ENCODE measurements around the gene ARAP1. TPM values are rescaled to one million over a fixed set of nuclear protein-coding genes. Genes with fewer than 3 reads are reported as not detected.

ARAP1 gene
- polyA plus RNA-seq, 1 donor from 2014 or later: 20.7 TPM

DNA sequence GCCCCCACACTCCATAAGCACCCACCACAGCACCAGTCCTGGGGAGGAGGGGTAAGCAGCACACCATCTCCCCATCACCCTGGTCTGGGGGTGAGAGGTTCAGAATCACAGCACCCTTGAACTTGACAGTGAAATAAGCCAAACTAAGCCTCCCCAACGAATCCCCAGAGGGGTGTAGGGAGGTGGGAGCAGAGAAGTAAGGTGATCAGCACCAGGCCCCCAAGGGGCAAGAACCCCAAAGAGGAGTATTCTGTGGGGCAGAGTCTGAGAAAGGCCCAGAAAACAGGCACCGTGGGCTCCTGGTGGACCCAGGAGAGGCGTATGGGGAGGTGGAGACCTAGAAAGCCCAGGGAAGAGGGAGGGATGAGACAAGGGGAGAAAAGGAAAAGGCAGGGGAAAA lies 30.9 kb downstream of the ARAP1 start:
- no peaks in the 10 kb centered on the region for H3K27me3 Mint-ChIP-seq
- H3K4me1 Mint-ChIP-seq: peaks cover 30 to 64% (median 55%) of the 10 kb centered on the region in 3 donors
- H3K36me3 Mint-ChIP-seq: peaks cover 2% of the 10 kb centered on the region
- H3K9me3 Mint-ChIP-seq: no peaks in the 10 kb centered on the region
- H3K4me3 Mint-ChIP-seq: peak overlapping the region; percentile 79 to 99 (median 92)
- peak overlapping the region; percentile 96 to 99 (median 98) for H3K27ac Mint-ChIP-seq

DNA sequence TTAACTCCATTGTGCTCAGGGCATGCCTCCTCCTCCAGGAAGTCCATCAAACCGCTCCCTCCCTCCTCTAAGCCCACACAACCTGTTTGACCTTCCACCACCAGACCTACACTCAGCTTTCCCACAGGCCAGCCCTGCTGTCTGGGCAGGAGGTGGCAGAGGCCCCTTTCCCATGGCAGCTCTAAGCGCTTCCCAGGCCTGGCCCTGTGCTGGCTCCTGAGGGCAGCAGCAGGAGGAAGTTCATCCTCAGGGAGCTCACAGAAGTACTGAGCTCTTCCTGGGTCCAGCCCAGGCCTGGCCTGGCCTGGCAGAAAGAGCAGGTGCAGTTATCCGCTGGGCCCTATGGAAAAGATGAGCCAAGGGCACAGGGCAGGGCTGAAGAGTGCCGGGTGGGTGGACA lies 31.4 kb downstream of the ARAP1 start:
- peaks cover 30 to 64% (median 55%) of the 10 kb centered on the region in 3 donors for H3K4me1 Mint-ChIP-seq
- H3K27me3 Mint-ChIP-seq: no peaks in the 10 kb centered on the region
- H3K4me3 Mint-ChIP-seq: peak overlapping the region; percentile 79 to 99 (median 92)
- peaks cover 2% of the 10 kb centered on the region for H3K36me3 Mint-ChIP-seq
- peak overlapping the region; percentile 87 to 98 (median 96) for H3K27ac Mint-ChIP-seq
- H3K9me3 Mint-ChIP-seq: no peaks in the 10 kb centered on the region

DNA sequence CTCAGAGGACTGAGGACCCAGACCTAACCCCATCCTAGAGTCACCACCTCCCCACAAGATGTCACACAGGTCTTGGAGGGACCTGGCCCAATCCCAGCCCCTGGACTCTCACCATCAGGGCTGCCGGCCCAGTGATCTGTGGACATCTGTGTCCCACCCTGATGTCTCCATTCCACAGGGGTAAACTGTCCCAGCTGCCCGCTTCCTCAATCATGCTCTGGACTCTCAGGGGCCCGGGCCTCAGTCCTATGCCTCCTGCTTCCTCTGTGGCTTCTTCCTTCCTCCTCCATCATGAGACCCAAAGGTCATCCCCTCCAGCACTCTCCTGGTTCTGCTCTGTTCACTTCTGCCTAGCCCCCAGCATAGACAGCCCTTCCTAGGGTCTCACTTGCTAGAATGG lies 32.2 kb downstream of the ARAP1 start:
- no peaks in the 10 kb centered on the region for H3K27me3 Mint-ChIP-seq
- H3K9me3 Mint-ChIP-seq: no peaks in the 10 kb centered on the region
- peaks cover 26 to 56% (median 51%) of the 10 kb centered on the region in 3 donors for H3K4me1 Mint-ChIP-seq
- H3K36me3 Mint-ChIP-seq: no peaks in the 10 kb centered on the region
- H3K4me3 Mint-ChIP-seq: peak overlapping the region; percentile 53 to 94 (median 76)
- H3K27ac Mint-ChIP-seq: peak overlapping the region; percentile 87 to 96 (median 92)

DNA sequence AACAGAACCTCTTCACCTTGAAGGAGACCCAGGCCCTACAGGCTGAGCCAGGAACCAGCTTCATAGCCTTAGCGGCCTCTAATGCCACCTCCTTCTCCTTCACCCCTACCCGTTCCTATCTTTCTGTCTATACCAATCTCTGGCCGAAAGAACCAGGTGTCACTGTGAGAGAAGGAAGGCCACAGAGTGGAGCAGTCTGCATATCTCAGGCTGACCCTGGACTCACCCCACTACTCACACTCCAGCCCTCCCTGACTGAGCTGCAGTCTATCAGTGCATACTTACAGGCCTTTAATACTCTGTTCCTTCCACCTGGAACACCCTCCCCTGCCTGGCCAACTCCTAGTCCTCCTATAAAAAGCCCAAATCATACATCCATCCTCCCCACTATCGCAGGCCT lies 32.7 kb downstream of the ARAP1 start:
- H3K27ac Mint-ChIP-seq: peak overlapping the region in 2 of 3 donors; percentile 92 to 96
- H3K36me3 Mint-ChIP-seq: no peaks in the 10 kb centered on the region
- no peaks in the 10 kb centered on the region for H3K27me3 Mint-ChIP-seq
- H3K4me3 Mint-ChIP-seq: peak overlapping the region; percentile 53 to 94 (median 66)
- peaks cover 24 to 55% (median 53%) of the 10 kb centered on the region in 3 donors for H3K4me1 Mint-ChIP-seq
- no peaks in the 10 kb centered on the region for H3K9me3 Mint-ChIP-seq

DNA sequence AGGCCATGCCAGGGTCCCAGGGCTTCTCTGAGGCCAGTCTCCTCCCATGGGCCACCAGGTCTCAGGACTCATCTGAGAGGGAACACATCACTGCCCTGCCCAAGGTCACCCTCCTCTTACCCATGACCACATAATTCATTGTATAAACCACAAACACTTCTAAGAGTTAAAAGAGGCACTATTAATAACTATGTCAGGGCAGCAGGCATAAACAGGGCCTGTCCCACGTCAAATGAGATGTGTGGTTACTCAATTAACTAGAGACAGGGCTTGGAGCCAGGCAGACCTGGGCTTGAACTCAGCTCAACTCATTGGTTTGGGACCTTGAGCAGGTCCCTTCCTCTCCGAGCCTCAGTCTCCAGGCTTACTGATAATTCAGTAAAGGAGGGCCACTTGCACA lies 33.1 kb downstream of the ARAP1 start:
- H3K9me3 Mint-ChIP-seq: no peaks in the 10 kb centered on the region
- peaks cover 24 to 56% (median 54%) of the 10 kb centered on the region in 3 donors for H3K4me1 Mint-ChIP-seq
- H3K36me3 Mint-ChIP-seq: no peaks in the 10 kb centered on the region
- peak overlapping the region in 3 of 4 donors; percentile 41 to 94 (median 61) for H3K4me3 Mint-ChIP-seq
- no peaks in the 10 kb centered on the region for H3K27me3 Mint-ChIP-seq
- H3K27ac Mint-ChIP-seq: peak overlapping the region; percentile 59 to 96 (median 92)

DNA sequence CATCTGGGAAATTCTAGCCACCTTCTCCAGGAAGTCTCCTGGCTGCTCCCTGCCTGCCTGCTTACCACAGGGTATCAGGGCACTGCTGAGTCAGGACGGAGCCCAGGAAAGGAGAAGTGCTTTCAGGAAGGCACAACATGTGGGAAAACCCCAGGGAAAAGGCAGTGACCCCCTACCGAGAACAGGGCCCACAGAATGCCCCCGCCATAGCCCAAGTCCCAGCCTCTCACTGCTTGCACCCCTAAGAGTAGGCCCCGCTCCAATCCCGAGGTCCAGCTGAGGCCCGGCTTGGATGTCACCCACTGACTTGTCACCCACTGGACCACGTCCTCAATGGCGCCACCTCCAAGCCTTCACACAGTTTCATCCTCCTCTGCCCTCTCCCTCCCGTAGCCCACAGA lies 34.1 kb downstream of the ARAP1 start:
- Mint-ChIP-seq H3K4me3 (no peak overlapping the region), H3K4me1 (peaks cover 19 to 51% (median 47%) of the 10 kb centered on the region in 3 donors), H3K27me3 (no peaks in the 10 kb centered on the region)

DNA sequence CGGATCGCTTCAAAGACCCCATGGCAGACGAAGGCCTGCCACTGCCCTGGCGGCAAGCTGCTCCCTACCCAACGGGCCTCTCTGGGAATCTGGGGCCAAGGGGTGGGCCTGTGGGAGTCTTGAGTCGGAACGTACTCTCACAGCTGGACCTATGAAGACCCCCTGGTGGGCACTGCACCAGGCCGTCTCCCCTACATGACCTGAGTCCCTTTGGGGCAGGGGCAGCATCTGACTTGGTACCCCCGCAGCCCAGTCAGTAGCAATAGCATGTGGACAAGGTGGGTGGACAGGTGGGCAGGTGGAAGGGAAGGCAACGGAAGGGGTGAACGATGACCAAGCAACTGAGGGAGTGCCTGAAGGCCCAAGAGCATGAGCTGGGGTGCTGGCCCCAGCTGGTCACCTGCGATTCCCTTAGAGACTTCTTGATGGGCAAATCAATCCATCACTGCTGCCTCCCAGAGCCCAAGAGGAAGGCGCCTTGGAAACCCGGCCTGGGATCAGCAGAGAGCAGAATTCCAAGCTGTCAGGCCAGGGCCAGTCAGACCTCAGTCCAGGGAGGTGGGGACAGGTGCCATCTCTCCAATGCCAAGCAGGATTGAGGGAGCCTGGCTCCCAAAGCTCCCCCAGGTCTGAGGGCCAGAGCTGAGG lies 35.3 kb downstream of the ARAP1 start:
- H3K27ac Mint-ChIP-seq: no peak overlapping the region

More for the DNA sequence above, 34.1 kb downstream of the ARAP1 start:
- Mint-ChIP-seq H3K36me3 (no peaks in the 10 kb centered on the region), H3K27ac (peak overlapping the region in 1 of 3 donors; percentile 96), H3K9me3 (no peaks in the 10 kb centered on the region)

DNA sequence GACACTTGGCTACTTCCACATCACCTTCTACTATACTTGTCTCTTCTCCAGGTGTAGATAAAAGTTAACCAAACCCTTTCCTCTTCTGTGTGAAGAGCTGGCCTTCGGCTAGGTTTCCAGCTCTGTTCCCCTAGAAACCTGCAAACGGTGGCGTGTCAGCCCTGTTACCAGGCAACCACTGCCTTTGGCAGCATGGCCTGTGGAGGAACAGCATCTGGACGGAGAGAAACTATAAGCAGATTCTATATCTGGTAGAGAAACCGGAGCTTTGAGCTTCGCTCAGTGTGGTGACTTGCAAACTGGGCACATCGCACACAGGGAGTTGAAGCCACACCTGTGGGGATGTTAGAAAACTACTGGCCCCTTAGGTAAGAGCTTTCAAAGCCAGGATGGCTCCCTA lies 35.9 kb downstream of the ARAP1 start:
- no peaks in the 10 kb centered on the region for H3K9me3 Mint-ChIP-seq
- no peaks in the 10 kb centered on the region for H3K27me3 Mint-ChIP-seq
- peaks cover 8 to 43% (median 36%) of the 10 kb centered on the region in 3 donors for H3K4me1 Mint-ChIP-seq
- no peaks in the 10 kb centered on the region for H3K36me3 Mint-ChIP-seq
- H3K27ac Mint-ChIP-seq: no peak overlapping the region
- no peak overlapping the region for H3K4me3 Mint-ChIP-seq

More for the DNA sequence above, 35.3 kb downstream of the ARAP1 start:
- Mint-ChIP-seq H3K9me3 (no peaks in the 10 kb centered on the region), H3K27me3 (no peaks in the 10 kb centered on the region), H3K4me3 (no peak overlapping the region), H3K4me1 (peaks cover 11 to 46% (median 41%) of the 10 kb centered on the region in 3 donors), H3K36me3 (no peaks in the 10 kb centered on the region)

DNA sequence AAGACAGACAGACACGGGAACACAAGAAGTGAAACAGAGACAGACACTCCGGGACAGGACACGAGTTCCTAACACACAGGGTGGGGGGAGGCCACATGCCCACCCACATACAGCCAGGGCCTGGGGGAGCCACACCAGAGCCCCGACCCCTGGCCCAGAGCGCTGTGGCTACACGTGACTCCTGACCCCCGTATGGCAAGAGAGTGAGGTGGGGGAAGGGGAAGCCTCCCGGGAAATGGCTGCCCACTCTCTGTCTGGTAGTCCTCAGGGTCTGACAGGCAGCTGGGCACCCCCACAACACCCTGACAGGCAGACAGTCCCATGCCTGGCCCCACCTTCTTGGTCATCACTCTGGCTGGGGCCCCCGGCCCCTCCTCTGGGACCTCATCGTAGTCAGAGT lies 39.4 kb downstream of the ARAP1 start:
- no peaks in the 10 kb centered on the region for H3K27me3 Mint-ChIP-seq
- H3K36me3 Mint-ChIP-seq: no peaks in the 10 kb centered on the region
- H3K9me3 Mint-ChIP-seq: no peaks in the 10 kb centered on the region
- no peak overlapping the region for H3K4me3 Mint-ChIP-seq
- peaks cover 0 to 14% (median 8%) of the 10 kb centered on the region in 3 donors for H3K4me1 Mint-ChIP-seq
- no peak overlapping the region for H3K27ac Mint-ChIP-seq

DNA sequence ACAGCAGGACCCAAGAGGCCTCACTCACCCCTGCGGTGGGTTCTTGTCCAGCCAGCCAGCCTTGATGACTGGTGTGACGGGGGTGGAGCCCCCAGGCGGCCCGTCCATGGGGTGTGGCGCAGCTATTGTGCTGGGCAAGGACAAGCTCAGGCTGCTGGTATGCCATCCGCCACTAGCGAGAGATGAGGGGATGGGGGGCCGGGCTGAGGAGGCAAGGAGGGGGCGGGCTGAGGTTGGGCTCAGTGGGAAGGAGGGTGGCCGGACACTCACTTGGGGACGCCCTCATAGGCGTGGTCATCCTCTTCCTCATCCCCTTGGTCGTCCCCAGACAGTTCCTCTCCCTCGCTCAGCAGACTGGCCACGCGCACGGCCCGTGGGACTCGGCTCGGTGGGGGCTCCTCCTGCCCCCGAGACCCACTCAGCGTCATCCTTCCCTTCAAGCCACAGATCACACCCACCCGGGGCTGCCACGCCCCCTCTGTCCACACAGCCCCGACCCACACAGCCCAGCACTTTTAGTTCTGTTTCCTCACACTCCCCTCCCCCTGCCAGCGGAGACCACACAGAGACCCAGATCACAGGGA lies 39.9 kb downstream of the ARAP1 start:
- Mint-ChIP-seq H3K4me3 (no peak overlapping the region), H3K27ac (no peak overlapping the region), H3K27me3 (no peaks in the 10 kb centered on the region), H3K36me3 (no peaks in the 10 kb centered on the region), H3K4me1 (peaks cover 0 to 11% (median 5%) of the 10 kb centered on the region in 3 donors), H3K9me3 (no peaks in the 10 kb centered on the region)

DNA sequence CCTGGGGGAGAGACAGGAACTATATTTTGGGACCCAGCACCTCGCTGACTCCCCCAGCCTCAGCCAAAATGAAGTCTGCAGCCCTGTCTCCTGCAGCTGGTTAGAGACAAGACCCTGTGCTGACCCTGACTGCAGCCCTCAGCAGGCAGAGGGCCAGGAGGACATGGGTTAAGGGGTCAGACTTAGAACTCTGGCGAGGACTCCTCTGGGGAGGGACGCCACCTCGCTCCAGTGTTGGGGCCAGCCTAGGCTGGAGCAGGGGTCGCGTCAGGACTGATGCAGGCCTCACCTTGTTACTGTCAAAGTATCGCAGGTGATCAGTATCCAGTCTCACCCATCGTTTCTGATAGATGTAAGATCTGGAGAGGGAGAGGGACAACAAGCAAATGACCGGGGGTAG lies 41.1 kb downstream of the ARAP1 start:
- no peaks in the 10 kb centered on the region for H3K36me3 Mint-ChIP-seq
- no peaks in the 10 kb centered on the region for H3K27me3 Mint-ChIP-seq
- no peaks in the 10 kb centered on the region for H3K9me3 Mint-ChIP-seq
- H3K4me1 Mint-ChIP-seq: peaks cover 0 to 10% (median 1%) of the 10 kb centered on the region in 3 donors
- H3K27ac Mint-ChIP-seq: peak overlapping the region in 1 of 3 donors; percentile 78
- peak overlapping the region in 1 of 4 donors; percentile 17 for H3K4me3 Mint-ChIP-seq

DNA sequence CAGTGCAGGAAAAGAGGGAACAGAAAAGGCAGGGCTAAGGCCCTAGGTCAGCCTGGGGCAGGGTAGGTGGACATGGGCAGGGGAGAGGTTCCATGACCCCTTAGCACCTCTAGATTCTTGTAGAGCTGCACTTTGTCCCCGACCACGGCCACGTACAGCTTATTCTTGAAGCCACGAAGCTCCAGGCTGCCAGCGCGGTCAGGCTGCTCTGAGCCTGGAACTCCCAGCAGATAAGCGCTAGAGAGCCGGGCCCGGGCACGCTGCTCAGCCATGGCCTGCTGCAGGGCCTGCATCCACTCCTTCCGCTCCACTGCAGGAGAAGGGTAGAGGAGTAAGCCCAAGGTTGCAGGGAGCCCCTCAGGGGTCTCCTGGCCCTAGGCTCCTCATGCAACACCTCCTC lies 41.9 kb downstream of the ARAP1 start:
- no peaks in the 10 kb centered on the region for H3K9me3 Mint-ChIP-seq
- H3K4me3 Mint-ChIP-seq: no peak overlapping the region
- H3K4me1 Mint-ChIP-seq: peaks cover 0 to 6% (median 0%) of the 10 kb centered on the region in 3 donors
- no peak overlapping the region for H3K27ac Mint-ChIP-seq
- no peaks in the 10 kb centered on the region for H3K27me3 Mint-ChIP-seq
- no peaks in the 10 kb centered on the region for H3K36me3 Mint-ChIP-seq

DNA sequence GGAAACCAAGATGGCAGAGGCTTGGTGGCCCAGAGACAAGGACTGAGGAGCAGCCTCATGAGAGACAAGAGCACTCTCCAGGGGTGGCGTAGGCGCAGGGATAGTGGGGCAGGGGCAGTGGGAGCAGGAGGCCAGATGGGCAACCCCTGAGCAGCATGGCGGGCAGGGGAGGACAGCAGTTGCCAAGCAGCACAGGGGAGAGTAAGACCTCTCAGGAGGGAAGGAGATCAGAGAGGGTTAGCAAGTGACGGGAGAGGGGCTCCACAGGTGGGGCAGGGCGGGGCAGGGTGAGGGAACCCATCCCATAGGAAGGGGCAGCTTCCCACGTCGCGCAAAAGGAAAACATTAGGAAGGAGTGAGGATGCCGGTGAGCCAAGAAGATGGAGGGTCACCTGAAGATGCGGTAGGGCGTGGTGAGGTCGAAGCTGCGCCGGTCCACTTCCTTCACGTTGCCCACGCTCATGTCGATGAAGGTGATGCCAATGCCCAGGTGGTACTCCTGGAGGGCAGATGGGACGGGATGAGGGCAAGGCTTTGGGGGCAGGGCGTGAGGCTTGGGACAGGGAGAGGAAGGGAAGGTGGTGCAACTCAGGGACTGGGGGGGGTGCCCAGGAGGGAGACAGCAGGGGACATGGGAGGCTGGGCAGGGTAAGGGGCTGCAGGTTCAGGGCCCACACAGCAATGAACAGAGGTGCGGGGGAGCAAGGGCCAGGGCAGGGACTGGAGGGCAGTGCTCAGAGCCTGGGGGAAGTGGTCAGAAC lies 42.5 kb downstream of the ARAP1 start:
- H3K4me3 Mint-ChIP-seq: no peak overlapping the region
- H3K27ac Mint-ChIP-seq: peak overlapping the region in 2 of 3 donors; percentile 23 to 58
- H3K4me1 Mint-ChIP-seq: peaks cover 3 to 5% (median 4%) of the 10 kb centered on the region in 3 donors
- no peaks in the 10 kb centered on the region for H3K27me3 Mint-ChIP-seq
- H3K9me3 Mint-ChIP-seq: no peaks in the 10 kb centered on the region
- no peaks in the 10 kb centered on the region for H3K36me3 Mint-ChIP-seq

DNA sequence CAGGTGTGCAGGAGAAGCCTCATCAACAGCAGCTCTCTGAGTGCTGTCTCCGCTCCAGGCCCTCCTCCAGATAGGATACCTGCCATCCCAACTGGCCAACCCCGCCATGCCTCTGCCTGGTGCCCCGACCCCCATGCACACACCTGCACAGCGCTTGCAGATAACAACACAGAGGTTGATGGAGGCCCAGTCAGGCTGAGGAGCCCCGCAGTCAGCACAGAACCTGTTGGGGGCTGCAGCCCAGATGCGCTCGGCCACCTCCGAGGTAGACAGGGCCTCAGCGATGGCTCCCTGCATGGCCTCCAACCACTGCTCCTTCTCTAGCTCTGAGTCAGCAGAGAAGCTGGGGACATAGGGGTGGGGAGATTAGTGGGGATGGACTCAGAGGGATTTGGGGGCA lies 45.2 kb downstream of the ARAP1 start:
- H3K4me3 Mint-ChIP-seq: no peak overlapping the region
- no peak overlapping the region for H3K27ac Mint-ChIP-seq
- peaks cover 0 to 4% (median 3%) of the 10 kb centered on the region in 3 donors for H3K4me1 Mint-ChIP-seq
- no peaks in the 10 kb centered on the region for H3K36me3 Mint-ChIP-seq
- H3K9me3 Mint-ChIP-seq: no peaks in the 10 kb centered on the region
- H3K27me3 Mint-ChIP-seq: no peaks in the 10 kb centered on the region

DNA sequence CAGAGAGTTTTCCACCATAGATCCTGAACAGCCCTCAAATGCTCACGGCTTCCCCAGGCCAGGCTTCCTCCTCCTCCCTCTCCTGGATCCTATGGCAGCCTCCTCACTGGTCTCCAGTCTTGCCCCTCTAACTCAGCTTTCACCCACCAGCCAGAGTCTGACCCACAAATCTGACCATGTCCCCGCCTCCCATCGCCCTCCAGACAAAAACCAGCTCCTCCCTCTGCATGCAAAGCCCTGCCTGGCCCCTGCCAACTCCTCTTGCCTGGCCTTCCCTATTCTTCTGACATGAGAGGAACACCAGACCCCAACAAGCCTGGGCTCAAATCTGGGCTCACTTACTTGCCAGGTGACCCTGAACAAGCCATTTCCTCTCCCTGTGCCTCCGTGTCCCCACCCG lies 45.6 kb downstream of the ARAP1 start:
- Mint-ChIP-seq H3K27me3 (no peaks in the 10 kb centered on the region), H3K36me3 (no peaks in the 10 kb centered on the region), H3K4me1 (peaks cover 0 to 4% (median 3%) of the 10 kb centered on the region in 3 donors), H3K4me3 (no peak overlapping the region), H3K9me3 (no peaks in the 10 kb centered on the region), H3K27ac (peak overlapping the region in 2 of 3 donors; percentile 43 to 56)
